IPS DF 4.7 (cell line): Measurements from ENCODE around the gene TICAM2.

Experiments used
- DNase-seq: peaks from one replicate; pipeline ENCODE4 v3.0.0-alpha.2; 2013; ENCODE audit warnings: low spot score; ENCODE audit errors: extremely low read depth

Gene TICAM2

DNA sequence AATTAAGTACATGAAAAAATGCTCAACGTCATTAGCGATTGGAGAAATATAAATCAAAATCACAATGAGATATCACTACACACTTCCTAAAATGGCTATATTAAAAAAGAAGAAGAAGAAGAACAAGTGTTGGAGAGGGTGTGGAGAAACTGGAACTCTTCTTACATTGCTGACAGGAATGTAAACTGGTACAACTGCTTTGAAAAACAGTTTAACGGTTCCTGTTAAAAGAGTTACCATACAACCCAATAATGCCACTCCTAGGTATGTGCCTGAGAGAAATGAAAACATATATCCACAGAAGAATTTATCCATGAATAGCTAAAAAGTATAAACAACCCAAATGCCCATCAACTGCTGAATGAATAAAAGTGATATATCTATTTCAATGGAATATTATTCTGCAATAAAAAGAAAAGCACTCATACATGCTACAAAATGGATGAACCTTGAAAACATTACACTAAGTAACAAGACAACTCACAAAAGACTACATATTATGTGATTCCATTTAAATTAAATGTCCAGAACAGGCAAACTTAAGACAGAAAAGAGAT is 66.7 kb downstream of the TICAM2 start:
- DNase-seq, result no peak

DNA sequence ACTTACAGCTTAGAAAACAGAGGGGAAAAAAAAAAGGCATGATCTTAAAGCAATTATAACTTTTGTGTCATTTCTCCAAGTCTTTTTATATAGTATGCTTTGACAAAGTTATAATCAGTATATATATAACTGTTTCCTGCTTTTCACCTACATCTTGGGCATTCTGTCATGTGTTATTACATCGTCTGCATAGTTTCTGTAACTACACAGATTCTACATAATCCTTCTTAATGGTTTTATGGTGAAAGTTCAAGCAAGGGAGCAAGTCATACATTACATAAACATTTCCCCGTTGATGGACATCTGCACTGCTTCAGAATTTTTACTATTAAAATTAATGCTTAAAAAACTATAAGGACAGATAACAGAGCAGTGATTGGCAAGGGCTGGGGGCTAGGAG is 69.8 kb downstream of the TICAM2 start:
- no peak for DNase-seq

DNA sequence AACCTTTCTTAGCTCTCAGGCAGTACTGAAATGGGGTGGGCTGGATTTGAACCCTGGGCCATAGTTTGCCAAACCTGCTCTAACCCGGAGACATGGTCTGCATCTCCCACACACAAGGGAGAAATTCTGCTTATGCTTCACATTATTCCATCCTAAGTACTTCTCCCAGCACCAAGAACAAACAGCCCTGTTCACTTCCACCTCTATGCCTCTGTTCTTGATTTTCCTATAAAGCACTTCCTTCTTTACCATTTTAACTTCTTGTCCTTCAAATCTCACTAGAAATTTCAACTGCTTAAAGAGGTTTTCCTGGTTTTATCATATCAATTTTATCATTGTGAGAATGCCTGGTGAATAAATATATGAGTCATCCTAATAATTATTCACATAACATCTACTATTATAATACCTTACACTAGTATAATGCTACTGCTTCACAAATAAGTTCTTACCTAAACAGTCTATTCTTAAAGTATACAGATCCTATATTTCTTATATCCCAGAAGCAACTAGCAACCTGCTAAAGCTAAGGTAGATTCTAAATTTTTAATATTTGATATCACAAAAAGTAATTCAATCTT is 70.4 kb downstream of the TICAM2 start:
- no peak for DNase-seq

DNA sequence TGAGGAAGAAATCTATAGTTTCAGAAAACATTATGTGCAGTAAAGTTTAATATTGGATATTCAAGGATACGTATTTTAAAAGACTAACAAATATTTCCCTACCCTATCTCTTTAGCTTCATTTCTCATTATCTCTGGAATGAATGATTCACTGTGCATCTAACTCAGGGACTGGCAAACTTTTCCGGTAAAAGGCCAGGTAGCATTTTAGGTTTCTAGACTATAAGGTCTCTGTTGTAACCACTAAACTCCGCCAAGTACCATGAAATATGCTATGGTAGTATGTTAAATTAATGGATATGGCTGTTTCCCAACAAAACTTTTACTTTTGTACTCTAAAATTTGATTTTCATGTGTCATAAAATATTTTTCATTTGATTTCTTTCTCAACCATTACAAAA is 70.9 kb downstream of the TICAM2 start:
- DNase-seq, result no peak

DNA sequence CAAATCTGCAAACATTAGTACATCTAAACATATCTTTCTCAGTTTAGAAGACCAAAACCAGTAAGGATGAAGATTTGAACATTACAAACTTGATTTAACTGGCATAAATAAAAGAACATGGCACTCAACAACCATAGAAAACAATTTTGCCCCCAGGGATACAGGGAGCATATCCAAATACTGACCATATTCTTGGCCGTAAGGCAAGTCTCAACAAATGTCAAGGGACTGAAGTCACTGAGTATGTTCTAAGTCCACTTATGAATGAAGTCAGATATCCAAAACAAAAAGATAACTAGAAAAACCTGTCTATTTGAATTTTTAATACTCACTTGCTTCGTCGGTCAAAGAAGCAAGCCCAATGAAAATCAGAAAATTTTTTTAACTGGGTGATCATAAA is 71.9 kb downstream of the TICAM2 start:
- DNase-seq, result no peak
